Measurements from ENCODE around the gene SMYD2.

DNA sequence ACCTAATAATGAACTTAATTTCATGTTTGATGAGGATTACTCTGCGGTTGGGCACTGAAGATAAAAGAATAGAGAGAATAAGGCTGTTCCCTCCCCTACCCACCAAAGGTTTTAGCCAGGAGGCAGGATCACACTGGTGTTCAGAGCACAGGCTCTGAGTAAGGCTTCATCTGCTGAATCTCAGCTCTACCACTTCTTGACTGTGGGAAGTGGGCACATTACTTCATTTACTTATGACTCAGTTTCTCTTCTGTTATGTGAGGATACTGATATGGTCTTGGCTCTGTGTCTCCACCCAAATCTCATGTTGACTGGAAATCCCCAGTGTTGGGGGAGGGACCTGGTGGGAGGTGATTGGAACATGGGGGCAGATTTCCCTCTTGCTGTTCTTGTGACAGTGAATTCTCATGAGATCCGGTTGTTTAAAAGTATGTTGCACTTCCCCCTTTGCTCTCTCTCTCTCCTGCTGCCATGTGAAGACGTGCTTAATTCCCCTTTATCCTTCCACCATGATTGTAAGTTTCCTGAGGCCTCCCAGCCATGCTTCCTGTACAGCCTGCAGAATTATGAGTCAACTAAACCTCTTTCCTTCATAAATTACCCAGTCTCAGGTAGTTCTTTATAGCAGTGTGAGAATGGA lies 79.7 kb downstream of the SMYD2 start:
- TF ChIP-seq, protein P1, sequence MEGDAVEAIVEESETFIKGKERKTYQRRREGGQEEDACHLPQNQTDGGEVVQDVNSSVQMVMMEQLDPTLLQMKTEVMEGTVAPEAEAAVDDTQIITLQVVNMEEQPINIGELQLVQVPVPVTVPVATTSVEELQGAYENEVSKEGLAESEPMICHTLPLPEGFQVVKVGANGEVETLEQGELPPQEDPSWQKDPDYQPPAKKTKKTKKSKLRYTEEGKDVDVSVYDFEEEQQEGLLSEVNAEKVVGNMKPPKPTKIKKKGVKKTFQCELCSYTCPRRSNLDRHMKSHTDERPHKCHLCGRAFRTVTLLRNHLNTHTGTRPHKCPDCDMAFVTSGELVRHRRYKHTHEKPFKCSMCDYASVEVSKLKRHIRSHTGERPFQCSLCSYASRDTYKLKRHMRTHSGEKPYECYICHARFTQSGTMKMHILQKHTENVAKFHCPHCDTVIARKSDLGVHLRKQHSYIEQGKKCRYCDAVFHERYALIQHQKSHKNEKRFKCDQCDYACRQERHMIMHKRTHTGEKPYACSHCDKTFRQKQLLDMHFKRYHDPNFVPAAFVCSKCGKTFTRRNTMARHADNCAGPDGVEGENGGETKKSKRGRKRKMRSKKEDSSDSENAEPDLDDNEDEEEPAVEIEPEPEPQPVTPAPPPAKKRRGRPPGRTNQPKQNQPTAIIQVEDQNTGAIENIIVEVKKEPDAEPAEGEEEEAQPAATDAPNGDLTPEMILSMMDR (IDR thresholded peaks at IDR 0.05): no peak
- no peak for TF ChIP-seq POLR2AphosphoS5 (IDR thresholded peaks at IDR 0.05; ENCODE audit: insufficient read depth in 1 of 2, low read depth in 1 of 2)
